SKM-1 treated with dmso at 0.1 percent for 144 hours (cell line): ENCODE results near the gene C10orf143.
A peak's percentile ranks its signal among the peaks of the same experiment; 100 is the strongest.
"Not testable (repeated sequence)": the region's sequence is repeated elsewhere in the genome, so short reads cannot be mapped to it uniquely, and the experiment has no call there.

Source experiments
- DNase-seq: peaks from one replicate; lab custom pipeline; 2025; ENCODE audit not compliant: unreplicated experiment; lab: John Stamatoyannopoulos, UW

Gene C10orf143

GRCh38 chr10:130111852-130112180 is 1.2 kb upstream of the C10orf143 start:
- DNase-seq: no peak

- DNase-seq: peak; percentile 95
Measured at GRCh38 chr10:130111113-130111851, 652 bp upstream of the C10orf143 start.

GRCh38 chr10:130109796-130110245 is 809 bp downstream of the C10orf143 start:
- DNase-seq: peak; percentile 62

GRCh38 chr10:130108934-130109604 is 1.6 kb downstream of the C10orf143 start:
- DNase-seq: no peak

- DNase-seq: not testable (repeated sequence)
Measured at GRCh38 chr10:130108146-130108545, 2.5 kb downstream of the C10orf143 start.

- no peak for DNase-seq
Measured at GRCh38 chr10:130105724-130106123, 4.9 kb downstream of the C10orf143 start.

- no peak for DNase-seq
Measured at GRCh38 chr10:130099344-130099743, 11.3 kb downstream of the C10orf143 start.

GRCh38 chr10:130090565-130090964 is 20.1 kb downstream of the C10orf143 start:
- not testable (repeated sequence) for DNase-seq

- DNase-seq: no peak
Measured at GRCh38 chr10:130080461-130080814, 30.2 kb downstream of the C10orf143 start.

GRCh38 chr10:130079614-130080460 is 30.8 kb downstream of the C10orf143 start:
- DNase-seq: no peak

GRCh38 chr10:130078120-130078519 is 32.5 kb downstream of the C10orf143 start:
- DNase-seq: no peak

- DNase-seq: no peak
Measured at GRCh38 chr10:130076681-130077080, 33.9 kb downstream of the C10orf143 start.

GRCh38 chr10:130074639-130075038 is 36.0 kb downstream of the C10orf143 start:
- DNase-seq: no peak

- DNase-seq: no peak
Measured at GRCh38 chr10:130073912-130074311, 36.7 kb downstream of the C10orf143 start.

GRCh38 chr10:130072247-130072646 is 38.4 kb downstream of the C10orf143 start:
- DNase-seq: no peak

GRCh38 chr10:130067893-130068292 is 42.7 kb downstream of the C10orf143 start:
- no peak for DNase-seq

GRCh38 chr10:130066743-130067142 is 43.9 kb downstream of the C10orf143 start:
- DNase-seq: no peak

- DNase-seq: no peak
Measured at GRCh38 chr10:130065251-130065650, 45.4 kb downstream of the C10orf143 start.

GRCh38 chr10:130064783-130065182 is 45.8 kb downstream of the C10orf143 start:
- DNase-seq: no peak

GRCh38 chr10:130062976-130063375 is 47.7 kb downstream of the C10orf143 start:
- DNase-seq: no peak

GRCh38 chr10:130062201-130062600 is 48.4 kb downstream of the C10orf143 start:
- no peak for DNase-seq

GRCh38 chr10:130061760-130062159 is 48.9 kb downstream of the C10orf143 start:
- no peak for DNase-seq
